CD14-positive monocyte (primary cell): ENCODE measurements around the gene HMCN2. TPM values are rescaled to one million over a fixed set of nuclear protein-coding genes. Genes with fewer than 3 reads are reported as not detected.

ENCODE experiments used
- DNase-seq, 3 donors: peaks; one replicate each; pipeline ENCODE4 v3.0.0-alpha.2; 2011 to 2022
- H2AFZ ChIP-seq: 2 replicates; pipeline ENCODE4 v1.6.0; 2012; ENCODE audit warnings: mild to moderate bottlenecking, low read depth, low read length, inconsistent platforms; ENCODE audit not compliant: insufficient read depth, poor library complexity, severe bottlenecking
- H3K27ac ChIP-seq, 2 donors: 1 replicate in 1 of 2; 2 replicates in 1 of 2; pipeline ENCODE4 v1.5.1; 2012 to 2013; ENCODE audit warnings: low read length in 2 of 2, control low read depth in 1 of 2, inconsistent platforms in 1 of 2, low read depth in 1 of 2, mild to moderate bottlenecking in 1 of 2
- H3K27me3 ChIP-seq, 2 donors: one replicate each; pipeline versions ENCODE4 v1.6.0 to v1.6.1; 2011 to 2013; ENCODE audit warnings: low read length in 2 of 2; ENCODE audit not compliant: control insufficient read depth in 2 of 2, insufficient read depth in 2 of 2
- H3K36me3 ChIP-seq, 2 donors: replicated peaks in 1 of 2; 1 replicate in 1 of 2; 2 replicates in 1 of 2; pipeline versions ENCODE4 v1.5.1 to v1.6.1; 2012 to 2013; ENCODE audit warnings: low read length in 2 of 2, control low read depth in 1 of 2, inconsistent platforms in 1 of 2, mild to moderate bottlenecking in 1 of 2; ENCODE audit not compliant: insufficient read depth in 2 of 2, control insufficient read depth in 1 of 2
- H3K4me1 ChIP-seq, 2 donors: 1 replicate in 1 of 2; 2 replicates in 1 of 2; pipeline versions ENCODE4 v1.5.1 to v1.6.1; 2012 to 2013; ENCODE audit warnings: low read length in 2 of 2, control low read depth in 1 of 2, inconsistent platforms in 1 of 2, mild to moderate bottlenecking in 1 of 2, moderate library complexity in 1 of 2; ENCODE audit not compliant: insufficient read depth in 2 of 2, control insufficient read depth in 1 of 2
- H3K4me2 ChIP-seq: replicated peaks from 2 replicates; pipeline ENCODE3; 2012; ENCODE audit warnings: low read length, moderate library complexity, mild to moderate bottlenecking; ENCODE audit not compliant: poor library complexity, severe bottlenecking; ENCODE audit errors: extremely low read depth
- H3K4me3 ChIP-seq, 3 experiments: fragments of 200-600 bp in 1 of 3; sonication (generic) in 1 of 3; replicated peaks in 1 of 3; 1 replicate in 2 of 3; 2 replicates in 1 of 3; pipeline ENCODE4 v1.5.1; 2011 to 2013; ENCODE audit warnings: low read length in 3 of 3, mild to moderate bottlenecking in 3 of 3, control low read depth in 2 of 3, low read depth in 2 of 3, inconsistent platforms in 1 of 3, moderate library complexity in 1 of 3
- H3K79me2 ChIP-seq: 2 replicates; pipeline ENCODE4 v1.6.0; 2012; ENCODE audit warnings: mild to moderate bottlenecking, control low read depth, inconsistent platforms, low read length, moderate library complexity; ENCODE audit not compliant: insufficient read depth
- H3K9ac ChIP-seq: 2 replicates; pipeline ENCODE4 v1.6.0; 2017; ENCODE audit warnings: low read length, mild to moderate bottlenecking; ENCODE audit not compliant: insufficient read depth, poor library complexity, severe bottlenecking
- H3K9me3 ChIP-seq, 2 donors: replicated peaks in 1 of 2; 1 replicate in 1 of 2; 2 replicates in 1 of 2; pipeline versions ENCODE4 v1.5.1 to v1.6.1; 2012 to 2013; ENCODE audit warnings: low read length in 2 of 2, control low read depth in 1 of 2; ENCODE audit not compliant: control insufficient read depth in 1 of 2, insufficient read depth in 1 of 2
- H4K20me1 ChIP-seq: 2 replicates; pipeline ENCODE4 v1.6.0; 2012; ENCODE audit warnings: mild to moderate bottlenecking, low read length, control low read depth, moderate library complexity; ENCODE audit not compliant: insufficient read depth
- H3K27ac Mint-ChIP-seq, 7 donors: one replicate each; pipeline ENCODE4 v1.8.0; 2020; ENCODE audit warnings: mild to moderate bottlenecking in 7 of 7, mixed read lengths in 7 of 7, moderate library complexity in 6 of 7, inconsistent platforms in 2 of 7
- H3K27me3 Mint-ChIP-seq, 3 donors: one replicate each; pipeline ENCODE4 v1.8.0; 2021 to 2022; ENCODE audit warnings: low read depth in 3 of 3, mild to moderate bottlenecking in 3 of 3, mixed read lengths in 3 of 3, moderate library complexity in 3 of 3, inconsistent platforms in 1 of 3
- H3K36me3 Mint-ChIP-seq, 2 donors: one replicate each; pipeline ENCODE4 v1.8.0; 2020; ENCODE audit warnings: mixed read lengths in 2 of 2, inconsistent platforms in 1 of 2, mild to moderate bottlenecking in 1 of 2
- H3K4me1 Mint-ChIP-seq: one replicate; pipeline ENCODE4 v1.8.0; 2020; ENCODE audit warnings: mild to moderate bottlenecking, mixed read lengths
- H3K4me3 Mint-ChIP-seq, 2 donors: one replicate each; pipeline ENCODE4 v1.8.0; 2020; ENCODE audit warnings: mild to moderate bottlenecking in 2 of 2, mixed read lengths in 2 of 2, moderate library complexity in 1 of 2
- H3K9me3 Mint-ChIP-seq, 7 donors: one replicate each; pipeline ENCODE4 v1.8.0; 2020 to 2022; ENCODE audit warnings: mixed read lengths in 7 of 7, mild to moderate bottlenecking in 6 of 7, moderate library complexity in 6 of 7, inconsistent platforms in 2 of 7
- WGBS: methylation state at CpG from one replicate; pipeline ENCODE4 v1.1.5; 2013; ENCODE audit warnings: missing lambda C conversion rate; ENCODE audit not compliant: insufficient coverage; 5-methylcytosine and 5-hydroxymethylcytosine counted together
- intact Hi-C, 2 donors: fragments of 100-400 bp; cut with micrococcal nuclease; formaldehyde crosslinking; loops; one replicate each; pipeline versions ENCODE4 v1.15.0 to v1.15.1; 2023
- polyA plus RNA-seq, 3 donors: library from polyadenylated mRNA; depleted of rRNA in 1 of 3; unstranded in 2 of 3; stranded (reverse) in 1 of 3; fragments of 300-500 nt in 2 of 3; fragments of >200 nt in 1 of 3; fragmentation: Illumina TruSeq in 2 of 3; gene quantifications; 1 replicate in 2 of 3; 2 replicates in 1 of 3; pipeline ENCODE4 v1.2.3, GENCODE V29; 2012 to 2021
- TF ChIP-seq, protein P1 (sequence below): fragments of 200-600 bp; IDR thresholded peaks from one replicate; pipeline ENCODE4 v1.8.0; 2022; ENCODE audit warnings: antibody characterized with exemption, mild to moderate bottlenecking

The HMCN2 gene
- polyA plus RNA-seq, 3 donors: not detected

DNA sequence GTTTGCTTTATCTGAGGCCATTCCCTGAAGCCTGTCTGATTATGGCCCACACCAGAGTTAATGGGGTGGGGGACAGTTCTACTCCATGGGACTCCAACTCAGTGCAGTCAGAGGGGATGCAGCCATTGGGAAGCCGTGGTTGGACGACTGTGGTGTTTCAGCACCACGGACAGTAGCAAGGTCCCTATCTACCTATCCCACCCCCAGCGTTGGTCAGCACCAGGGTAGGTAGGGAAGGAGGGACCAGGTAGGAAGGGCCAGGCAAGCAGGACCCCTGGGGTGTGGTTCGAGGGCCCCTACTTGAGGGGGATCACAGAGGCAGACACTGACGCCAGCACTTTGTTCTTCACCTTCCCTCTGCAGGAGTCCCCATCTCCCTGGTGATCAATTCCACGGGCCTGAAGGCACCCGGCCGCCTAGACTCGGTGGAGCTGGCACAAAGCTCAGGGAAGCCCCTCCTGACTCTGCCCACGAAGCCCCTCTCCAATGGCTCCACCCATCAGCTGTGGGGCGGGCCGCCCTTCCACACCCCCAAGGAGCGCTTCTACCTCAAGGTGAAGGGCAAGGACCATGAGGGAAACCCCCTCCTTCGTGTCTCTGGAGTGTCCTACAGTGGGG, 33.2 kb downstream of the HMCN2 start:
- H3K4me3 Mint-ChIP-seq: no peak overlapping the region
- no peaks in the 10 kb centered on the region for H3K27me3 ChIP-seq
- no peak overlapping the region for H3K27ac ChIP-seq
- no peaks in the 10 kb centered on the region for H3K79me2 ChIP-seq
- DNase-seq: no peak
- H3K4me3 ChIP-seq: no peak overlapping the region
- no peaks in the 10 kb centered on the region for H3K36me3 Mint-ChIP-seq
- TF ChIP-seq, protein P1, sequence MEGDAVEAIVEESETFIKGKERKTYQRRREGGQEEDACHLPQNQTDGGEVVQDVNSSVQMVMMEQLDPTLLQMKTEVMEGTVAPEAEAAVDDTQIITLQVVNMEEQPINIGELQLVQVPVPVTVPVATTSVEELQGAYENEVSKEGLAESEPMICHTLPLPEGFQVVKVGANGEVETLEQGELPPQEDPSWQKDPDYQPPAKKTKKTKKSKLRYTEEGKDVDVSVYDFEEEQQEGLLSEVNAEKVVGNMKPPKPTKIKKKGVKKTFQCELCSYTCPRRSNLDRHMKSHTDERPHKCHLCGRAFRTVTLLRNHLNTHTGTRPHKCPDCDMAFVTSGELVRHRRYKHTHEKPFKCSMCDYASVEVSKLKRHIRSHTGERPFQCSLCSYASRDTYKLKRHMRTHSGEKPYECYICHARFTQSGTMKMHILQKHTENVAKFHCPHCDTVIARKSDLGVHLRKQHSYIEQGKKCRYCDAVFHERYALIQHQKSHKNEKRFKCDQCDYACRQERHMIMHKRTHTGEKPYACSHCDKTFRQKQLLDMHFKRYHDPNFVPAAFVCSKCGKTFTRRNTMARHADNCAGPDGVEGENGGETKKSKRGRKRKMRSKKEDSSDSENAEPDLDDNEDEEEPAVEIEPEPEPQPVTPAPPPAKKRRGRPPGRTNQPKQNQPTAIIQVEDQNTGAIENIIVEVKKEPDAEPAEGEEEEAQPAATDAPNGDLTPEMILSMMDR: no peak
- no peaks in the 10 kb centered on the region for H3K9me3 Mint-ChIP-seq
- peaks cover 3 to 17% (median 5%) of the 10 kb centered on the region in 3 donors for H3K27me3 Mint-ChIP-seq
- H3K27ac Mint-ChIP-seq: peak overlapping the region in 1 of 7 donors; percentile 55
- WGBS: 50% methylated on average over 2 of the region's 15 CpGs
- intact Hi-C loops: no loop called here
- H4K20me1 ChIP-seq: no peaks in the 10 kb centered on the region
- H3K4me2 ChIP-seq: no peak overlapping the region
- H3K9ac ChIP-seq: no peak overlapping the region
- no peaks in the 10 kb centered on the region for H3K4me1 Mint-ChIP-seq
- no peak overlapping the region for H2AFZ ChIP-seq
- H3K36me3 ChIP-seq: no peaks in the 10 kb centered on the region
- no peaks in the 10 kb centered on the region for H3K9me3 ChIP-seq
- no peaks in the 10 kb centered on the region for H3K4me1 ChIP-seq

DNA sequence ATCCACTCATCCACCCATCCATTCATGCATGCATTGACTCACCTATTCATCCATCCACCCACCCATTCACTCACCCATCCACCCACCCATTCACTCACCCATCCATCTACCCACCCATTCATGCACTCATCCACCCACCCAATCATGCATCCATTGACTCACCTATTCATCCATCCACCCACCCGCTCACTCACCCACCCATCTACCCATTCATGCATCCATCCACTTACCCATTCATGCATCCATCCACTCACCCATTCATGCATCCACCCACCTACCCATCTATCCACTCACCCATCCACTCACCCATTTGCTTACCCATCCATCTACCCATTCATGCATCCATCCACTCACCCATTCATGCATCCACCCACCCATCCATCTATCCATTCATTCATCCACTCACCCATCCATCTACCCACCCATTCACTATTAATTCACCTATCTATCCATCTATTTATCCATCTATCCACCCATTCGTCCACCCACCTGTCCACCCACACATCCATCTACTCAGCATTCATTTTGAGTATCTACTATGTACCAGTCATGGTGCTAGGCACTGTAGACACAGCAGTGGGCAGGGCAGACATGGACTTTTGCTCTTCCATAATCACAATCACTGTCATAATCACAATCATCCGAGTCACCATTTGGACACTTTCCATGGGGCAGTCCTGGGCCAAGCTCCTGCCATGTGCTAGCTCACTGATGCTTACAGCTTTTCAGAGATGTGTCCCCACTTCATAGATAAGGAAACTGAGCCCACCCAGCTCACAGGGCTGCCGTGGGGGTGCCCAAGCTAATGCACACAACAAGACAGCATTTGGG, 34.4 kb downstream of the HMCN2 start:
- TF ChIP-seq, protein P1: no peak
- H3K27ac Mint-ChIP-seq: peak overlapping the region in 1 of 7 donors; percentile 68
- intact Hi-C loops: no loop called here
- Histone ChIP-seq H3K9ac (no peak overlapping the region), H4K20me1 (no peaks in the 10 kb centered on the region), H3K4me3 (no peak overlapping the region), H3K79me2 (no peaks in the 10 kb centered on the region), H3K4me1 (no peaks in the 10 kb centered on the region), H3K9me3 (no peaks in the 10 kb centered on the region), H2AFZ (no peak overlapping the region), H3K4me2 (no peak overlapping the region), H3K36me3 (no peaks in the 10 kb centered on the region), H3K27ac (no peak overlapping the region), H3K27me3 (no peaks in the 10 kb centered on the region)
- no peak for DNase-seq
- no peaks in the 10 kb centered on the region for H3K9me3 Mint-ChIP-seq
- no peaks in the 10 kb centered on the region for H3K36me3 Mint-ChIP-seq
- no peak overlapping the region for H3K4me3 Mint-ChIP-seq
- H3K27me3 Mint-ChIP-seq: peaks cover 2 to 14% (median 6%) of the 10 kb centered on the region in 3 donors
- no peaks in the 10 kb centered on the region for H3K4me1 Mint-ChIP-seq
- 82% methylated on average over 3 of the region's 4 CpGs for WGBS
